HG03521 (cell line): ENCODE results near the gene NEK6.

Source experiments
- ATAC-seq: cut with Tn5 transposase; IDR thresholded peaks from one replicate; pipeline ENCODE4 v1.9.1; 2021; ENCODE audit warnings: mild to moderate bottlenecking, moderate library complexity; ENCODE audit not compliant: unreplicated experiment

The NEK6 gene

GRCh38 chr9:124312290-124313265, 54.8 kb downstream of the NEK6 start:
- ATAC-seq, result no peak

GRCh38 chr9:124313940-124314339, 56.2 kb downstream of the NEK6 start:
- ATAC-seq, result no peak

DNA sequence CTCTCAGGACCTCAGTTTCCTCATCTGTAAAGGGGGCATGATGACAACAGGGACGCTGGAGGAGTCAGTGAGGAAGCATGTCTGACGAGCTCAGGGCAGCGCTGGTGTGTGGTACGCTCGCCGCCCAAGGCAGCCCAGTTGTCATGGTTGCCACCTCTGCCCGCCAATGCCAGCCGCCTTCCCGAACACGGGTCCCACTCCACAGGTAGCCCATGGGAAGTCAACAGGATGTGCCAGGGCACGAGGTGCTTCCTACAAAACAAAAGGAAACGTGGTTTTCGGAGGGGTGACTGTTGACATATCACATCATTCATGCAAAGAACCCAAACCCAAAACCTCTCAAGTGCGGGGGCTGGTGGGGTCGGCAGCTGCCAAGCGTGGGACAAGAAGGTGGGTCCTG, 58.1 kb downstream of the NEK6 start:
- ATAC-seq, result no peak

DNA sequence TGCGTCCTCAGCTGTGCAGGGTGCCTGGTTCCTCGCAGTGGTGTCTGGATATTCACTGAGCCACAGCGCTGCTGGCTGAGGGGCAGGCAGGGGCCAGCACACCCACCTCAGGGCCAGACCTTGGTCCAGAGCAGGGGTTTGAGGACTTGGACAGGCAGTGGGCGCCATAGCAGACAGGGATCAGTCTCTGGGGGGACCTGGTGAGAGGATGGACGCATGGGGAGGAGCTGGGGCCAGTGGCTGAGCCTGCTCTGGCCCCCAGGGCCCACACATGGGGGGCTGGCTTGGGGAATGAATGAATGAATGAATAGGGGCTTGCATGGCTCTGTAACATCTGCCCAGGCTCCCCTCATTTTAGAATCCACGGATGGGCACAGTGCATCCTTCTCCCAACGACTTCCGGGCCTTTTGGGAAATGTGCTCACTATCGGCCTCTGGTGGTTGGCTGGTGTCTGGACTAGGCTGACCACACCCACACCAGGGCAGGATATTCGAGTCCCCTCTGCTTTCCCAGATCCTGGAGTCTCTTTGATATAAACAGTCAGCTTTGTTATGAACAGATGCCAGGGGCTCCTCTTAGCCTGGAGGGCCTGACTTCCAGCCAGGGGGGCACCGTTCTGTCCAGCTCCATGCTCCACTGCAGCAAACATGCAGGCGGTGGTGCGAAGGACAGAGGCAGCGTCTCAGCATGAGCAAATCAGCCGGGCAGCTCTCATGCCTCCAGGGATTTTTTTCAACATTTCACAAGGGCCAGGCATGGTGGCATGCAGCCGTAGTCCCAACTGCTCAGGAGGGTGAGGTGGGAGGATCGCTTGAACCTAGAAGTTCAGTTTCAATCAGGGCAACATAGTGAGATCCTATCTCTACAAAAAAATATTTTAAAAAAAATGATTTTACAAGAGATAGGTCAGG, 62.6 kb downstream of the NEK6 start:
- ATAC-seq, result no peak

GRCh38 chr9:124321416-124321815, 63.7 kb downstream of the NEK6 start:
- ATAC-seq, result no peak

- ATAC-seq, result no peak
These were observed 64.2 kb downstream of the NEK6 start for GRCh38 chr9:124321935-124322334.

- ATAC-seq, result no peak
These were observed 65.1 kb downstream of the NEK6 start for GRCh38 chr9:124322618-124323432.

- no peak for ATAC-seq
These were observed 66.2 kb downstream of the NEK6 start for GRCh38 chr9:124323904-124324303.

DNA sequence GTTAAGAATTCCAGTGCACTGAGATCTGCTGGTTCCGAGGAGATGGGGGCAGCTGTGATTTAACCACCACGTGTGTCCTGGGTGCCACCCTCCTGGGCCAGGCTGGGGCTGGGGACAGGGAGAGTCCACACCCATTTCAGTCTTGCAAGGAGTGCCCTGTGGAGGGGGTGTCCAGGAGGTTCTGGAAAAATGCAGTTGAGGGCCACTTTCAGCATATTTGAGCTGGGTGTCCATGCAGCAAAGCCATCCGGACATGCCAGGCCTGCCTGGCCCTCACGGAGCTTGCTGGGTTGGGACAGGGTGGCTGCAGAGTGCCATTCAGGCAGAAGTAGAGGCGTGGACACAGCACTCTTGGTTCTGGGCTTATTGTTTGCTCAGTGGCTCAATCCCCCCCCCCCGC, 68.1 kb downstream of the NEK6 start:
- no peak for ATAC-seq

GRCh38 chr9:124326378-124326777, 68.6 kb downstream of the NEK6 start:
- no peak for ATAC-seq

DNA sequence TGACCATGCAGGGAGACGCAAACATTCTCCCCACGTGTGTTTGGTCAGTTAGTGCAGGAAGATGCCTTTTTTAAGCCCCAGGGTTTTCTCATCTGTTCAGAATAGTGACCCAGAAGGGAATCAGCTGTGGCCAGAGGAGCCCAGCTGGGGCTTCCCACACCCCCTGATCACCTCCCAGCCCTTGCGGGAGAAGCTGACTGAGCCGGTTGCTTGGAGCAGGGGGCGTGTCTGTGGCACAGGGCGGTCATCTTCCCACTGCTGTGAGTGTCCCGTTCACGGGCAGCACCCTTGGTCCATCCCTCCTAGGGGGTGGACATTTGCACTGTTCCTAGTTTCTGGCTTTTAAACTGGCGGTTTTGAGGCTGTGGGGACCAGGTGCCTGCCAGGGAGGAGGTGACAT, 69.7 kb downstream of the NEK6 start:
- ATAC-seq, result no peak

- no peak for ATAC-seq
These were observed 70.5 kb downstream of the NEK6 start for GRCh38 chr9:124328285-124328684.

GRCh38 chr9:124329206-124329792, 71.5 kb downstream of the NEK6 start:
- no peak for ATAC-seq

- ATAC-seq, result no peak
These were observed 72.4 kb downstream of the NEK6 start for GRCh38 chr9:124330011-124330697.

DNA sequence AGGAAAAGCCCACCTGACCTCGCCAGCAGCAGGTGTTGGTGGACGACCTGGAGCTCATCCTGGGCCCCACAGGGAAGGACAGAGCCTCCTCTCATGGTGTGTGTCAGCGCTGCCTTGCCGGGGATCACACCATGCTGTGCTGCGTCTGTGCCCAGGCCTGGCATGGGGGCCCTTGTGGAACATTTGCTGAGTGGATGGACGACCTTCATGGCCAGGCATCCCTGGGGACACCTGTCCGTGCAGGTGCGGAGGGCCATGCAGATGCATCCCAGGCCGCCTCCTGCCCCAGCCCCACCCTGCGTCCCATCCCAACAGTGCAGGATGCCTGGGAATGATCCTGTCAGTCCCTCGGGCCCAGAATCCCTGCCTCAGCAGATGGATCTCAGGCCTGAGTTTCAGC, 73.8 kb downstream of the NEK6 start:
- ATAC-seq, result no peak

GRCh38 chr9:124332361-124333202, 74.8 kb downstream of the NEK6 start:
- ATAC-seq, result no peak

- no peak for ATAC-seq
These were observed 75.4 kb downstream of the NEK6 start for GRCh38 chr9:124333203-124333579.

DNA sequence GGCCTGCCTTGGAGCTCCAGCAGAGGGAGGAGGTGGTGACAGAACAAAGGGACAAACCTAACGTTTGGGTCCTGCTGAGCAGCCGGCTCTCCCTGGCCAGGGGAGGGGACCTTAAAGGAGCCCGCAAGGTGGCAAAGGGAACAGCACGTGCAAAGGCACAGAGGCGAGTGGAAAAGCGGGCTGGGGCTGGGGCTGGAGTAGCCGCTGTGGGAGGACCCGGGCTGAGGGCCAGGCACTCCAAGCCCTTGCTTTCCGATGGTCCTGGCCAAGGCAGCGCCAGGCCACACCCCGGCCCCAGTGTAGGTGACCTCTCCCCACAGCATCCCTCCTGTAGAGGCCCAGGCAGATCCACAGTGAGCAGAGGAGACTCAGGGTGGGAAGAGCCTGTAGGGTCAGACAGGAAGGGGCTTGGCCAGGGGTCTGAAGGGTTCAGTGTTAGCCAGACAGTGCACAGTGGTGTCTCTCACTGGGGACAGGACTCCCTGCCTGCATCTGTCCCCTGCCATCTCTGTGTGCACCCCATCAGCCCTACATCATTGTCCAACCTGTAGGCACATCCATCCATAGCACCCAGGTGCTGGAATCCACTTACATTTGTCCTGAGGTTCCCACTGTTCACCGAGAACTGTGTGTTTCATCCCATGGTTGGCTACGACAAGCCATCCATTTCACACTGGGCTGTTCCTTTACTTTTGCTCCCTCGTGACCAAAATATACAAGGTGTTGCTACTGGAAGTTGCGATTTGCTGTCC, 77.0 kb downstream of the NEK6 start:
- no peak for ATAC-seq
